GM21367 (cell line): ENCODE data around the gene FOLR2.
"Not testable (repeated sequence)": the region's sequence is repeated elsewhere in the genome, so short reads cannot be mapped to it uniquely, and the experiment has no call there.

Source experiments
- ATAC-seq: cut with Tn5 transposase; IDR thresholded peaks from one replicate; pipeline ENCODE4 v1.9.1; 2021; ENCODE audit not compliant: unreplicated experiment

The FOLR2 gene

DNA sequence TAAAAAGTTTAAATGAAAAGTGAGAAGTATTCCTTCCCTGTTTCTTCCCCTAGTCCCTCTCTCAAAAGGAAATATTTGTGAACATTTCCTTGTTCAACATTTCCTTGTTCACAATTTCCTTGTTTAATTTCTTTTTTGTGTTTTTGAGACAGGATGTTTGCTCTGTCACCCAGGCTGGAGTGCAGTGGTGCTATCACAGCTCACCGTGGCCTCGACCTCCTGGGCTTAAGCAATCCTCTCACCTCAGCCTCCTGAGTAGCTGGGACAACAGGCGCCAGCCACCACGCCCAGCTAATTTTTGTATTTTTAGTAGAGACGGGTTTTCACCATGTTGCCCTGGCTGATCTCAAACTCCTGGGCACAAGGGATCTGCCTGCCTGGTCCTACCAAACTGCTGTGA, 50.4 kb downstream of the FOLR2 start:
- ATAC-seq, result not testable (repeated sequence)

DNA sequence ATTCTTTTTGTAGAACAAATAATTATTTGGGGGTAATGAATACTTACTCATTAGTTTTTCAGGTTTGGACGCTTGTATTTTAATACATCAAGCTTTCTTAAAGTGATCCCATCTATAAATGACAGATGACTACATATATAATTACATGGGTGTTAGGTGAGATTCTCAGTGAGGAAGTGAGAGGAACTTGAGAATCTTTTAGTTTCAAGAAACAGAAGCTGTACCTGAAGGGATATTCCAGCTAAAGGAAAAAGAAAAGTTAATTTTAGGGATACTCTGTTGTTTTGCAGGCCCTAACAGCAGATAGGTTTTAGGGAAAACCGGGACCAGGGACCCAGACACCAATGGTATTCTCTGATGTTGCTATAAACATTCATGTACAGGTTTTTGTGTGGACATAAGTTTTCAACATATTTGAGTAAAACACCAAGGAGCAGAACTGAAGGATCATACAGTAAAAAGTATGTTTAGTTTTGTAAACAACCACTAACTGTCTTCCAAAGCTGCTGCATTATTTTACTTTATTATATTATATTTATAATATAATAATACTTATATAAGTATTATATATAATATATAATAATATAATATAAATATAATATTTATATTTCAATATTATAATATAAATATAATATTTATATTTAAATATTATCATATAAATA, 51.5 kb downstream of the FOLR2 start:
- ATAC-seq, result no peak
